ENCODE data around the gene KIF2A. TPM values are rescaled to one million over a fixed set of nuclear protein-coding genes. Genes with fewer than 3 reads are reported as not detected.

KIF2A gene
- total and polyA plus RNA-seq, 9 of the 15 experiments (the other 6 are each of a cell fraction or from before 2014, with no cell fraction given): 42.6 to 126 (median 77.6) TPM

- no peak for TF ChIP-seq ZNF12 (CRISPR knock-in tag; IDR thresholded peaks at IDR 0.05)
- TF ChIP-seq DDX20 (tag; IDR thresholded peaks at IDR 0.05; ENCODE audit: low read depth): no peak
- no peak for TF ChIP-seq RBM22 (IDR thresholded peaks at IDR 0.05; ENCODE audit: low read depth, low read length, poor library complexity, severe bottlenecking)
- TF ChIP-seq NCOA6 (IDR thresholded peaks at IDR 0.05): no peak
- peak; percentile 89 for TF ChIP-seq TEAD4 (IDR thresholded peaks at IDR 0.05; ENCODE audit: low read length)
- no peak for TF ChIP-seq TEAD4 (CRISPR knock-in tag; IDR thresholded peaks at IDR 0.05; ENCODE audit: borderline replicate concordance)
- no peak for TF ChIP-seq THAP7 (CRISPR knock-in tag; IDR thresholded peaks at IDR 0.05)
- TF ChIP-seq ZNF174 (CRISPR knock-in tag; IDR thresholded peaks at IDR 0.05): no peak
- TF ChIP-seq, protein P1, sequence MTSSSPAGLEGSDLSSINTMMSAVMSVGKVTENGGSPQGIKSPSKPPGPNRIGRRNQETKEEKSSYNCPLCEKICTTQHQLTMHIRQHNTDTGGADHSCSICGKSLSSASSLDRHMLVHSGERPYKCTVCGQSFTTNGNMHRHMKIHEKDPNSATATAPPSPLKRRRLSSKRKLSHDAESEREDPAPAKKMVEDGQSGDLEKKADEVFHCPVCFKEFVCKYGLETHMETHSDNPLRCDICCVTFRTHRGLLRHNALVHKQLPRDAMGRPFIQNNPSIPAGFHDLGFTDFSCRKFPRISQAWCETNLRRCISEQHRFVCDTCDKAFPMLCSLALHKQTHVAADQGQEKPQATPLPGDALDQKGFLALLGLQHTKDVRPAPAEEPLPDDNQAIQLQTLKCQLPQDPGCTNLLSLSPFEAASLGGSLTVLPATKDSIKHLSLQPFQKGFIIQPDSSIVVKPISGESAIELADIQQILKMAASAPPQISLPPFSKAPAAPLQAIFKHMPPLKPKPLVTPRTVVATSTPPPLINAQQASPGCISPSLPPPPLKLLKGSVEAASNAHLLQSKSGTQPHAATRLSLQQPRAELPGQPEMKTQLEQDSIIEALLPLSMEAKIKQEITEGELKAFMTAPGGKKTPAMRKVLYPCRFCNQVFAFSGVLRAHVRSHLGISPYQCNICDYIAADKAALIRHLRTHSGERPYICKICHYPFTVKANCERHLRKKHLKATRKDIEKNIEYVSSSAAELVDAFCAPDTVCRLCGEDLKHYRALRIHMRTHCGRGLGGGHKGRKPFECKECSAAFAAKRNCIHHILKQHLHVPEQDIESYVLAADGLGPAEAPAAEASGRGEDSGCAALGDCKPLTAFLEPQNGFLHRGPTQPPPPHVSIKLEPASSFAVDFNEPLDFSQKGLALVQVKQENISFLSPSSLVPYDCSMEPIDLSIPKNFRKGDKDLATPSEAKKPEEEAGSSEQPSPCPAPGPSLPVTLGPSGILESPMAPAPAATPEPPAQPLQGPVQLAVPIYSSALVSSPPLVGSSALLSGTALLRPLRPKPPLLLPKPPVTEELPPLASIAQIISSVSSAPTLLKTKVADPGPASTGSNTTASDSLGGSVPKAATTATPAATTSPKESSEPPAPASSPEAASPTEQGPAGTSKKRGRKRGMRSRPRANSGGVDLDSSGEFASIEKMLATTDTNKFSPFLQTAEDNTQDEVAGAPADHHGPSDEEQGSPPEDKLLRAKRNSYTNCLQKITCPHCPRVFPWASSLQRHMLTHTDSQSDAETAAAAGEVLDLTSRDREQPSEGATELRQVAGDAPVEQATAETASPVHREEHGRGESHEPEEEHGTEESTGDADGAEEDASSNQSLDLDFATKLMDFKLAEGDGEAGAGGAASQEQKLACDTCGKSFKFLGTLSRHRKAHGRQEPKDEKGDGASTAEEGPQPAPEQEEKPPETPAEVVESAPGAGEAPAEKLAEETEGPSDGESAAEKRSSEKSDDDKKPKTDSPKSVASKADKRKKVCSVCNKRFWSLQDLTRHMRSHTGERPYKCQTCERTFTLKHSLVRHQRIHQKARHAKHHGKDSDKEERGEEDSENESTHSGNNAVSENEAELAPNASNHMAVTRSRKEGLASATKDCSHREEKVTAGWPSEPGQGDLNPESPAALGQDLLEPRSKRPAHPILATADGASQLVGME (CRISPR knock-in tag; IDR thresholded peaks at IDR 0.05): no peak
- TF ChIP-seq CREB3 (tag; conservative IDR thresholded peaks at IDR 0.05; ENCODE audit: low read depth): no peak
- no peak for TF ChIP-seq ETV6 (IDR thresholded peaks at IDR 0.05; ENCODE audit: borderline replicate concordance in 1 of 2, low read depth in 2 of 2, low read length in 1 of 2)
- TF ChIP-seq ETV6 (CRISPR knock-in tag; IDR thresholded peaks at IDR 0.05; ENCODE audit: borderline replicate concordance): no peak
- no peak for TF ChIP-seq ZNF165 (CRISPR knock-in tag; IDR thresholded peaks at IDR 0.05; ENCODE audit: borderline replicate concordance)
- peak; percentile 20; the same call in 1 of the 2 replicates for TF ChIP-seq ZEB2 (IDR thresholded peaks at IDR 0.05)
- TF ChIP-seq HNRNPK (IDR thresholded peaks at IDR 0.05; ENCODE audit: low read depth, low read length, poor library complexity, severe bottlenecking): no peak
- no peak for TF ChIP-seq FOXJ2 (tag; IDR thresholded peaks at IDR 0.05)
- TF ChIP-seq, protein P2, sequence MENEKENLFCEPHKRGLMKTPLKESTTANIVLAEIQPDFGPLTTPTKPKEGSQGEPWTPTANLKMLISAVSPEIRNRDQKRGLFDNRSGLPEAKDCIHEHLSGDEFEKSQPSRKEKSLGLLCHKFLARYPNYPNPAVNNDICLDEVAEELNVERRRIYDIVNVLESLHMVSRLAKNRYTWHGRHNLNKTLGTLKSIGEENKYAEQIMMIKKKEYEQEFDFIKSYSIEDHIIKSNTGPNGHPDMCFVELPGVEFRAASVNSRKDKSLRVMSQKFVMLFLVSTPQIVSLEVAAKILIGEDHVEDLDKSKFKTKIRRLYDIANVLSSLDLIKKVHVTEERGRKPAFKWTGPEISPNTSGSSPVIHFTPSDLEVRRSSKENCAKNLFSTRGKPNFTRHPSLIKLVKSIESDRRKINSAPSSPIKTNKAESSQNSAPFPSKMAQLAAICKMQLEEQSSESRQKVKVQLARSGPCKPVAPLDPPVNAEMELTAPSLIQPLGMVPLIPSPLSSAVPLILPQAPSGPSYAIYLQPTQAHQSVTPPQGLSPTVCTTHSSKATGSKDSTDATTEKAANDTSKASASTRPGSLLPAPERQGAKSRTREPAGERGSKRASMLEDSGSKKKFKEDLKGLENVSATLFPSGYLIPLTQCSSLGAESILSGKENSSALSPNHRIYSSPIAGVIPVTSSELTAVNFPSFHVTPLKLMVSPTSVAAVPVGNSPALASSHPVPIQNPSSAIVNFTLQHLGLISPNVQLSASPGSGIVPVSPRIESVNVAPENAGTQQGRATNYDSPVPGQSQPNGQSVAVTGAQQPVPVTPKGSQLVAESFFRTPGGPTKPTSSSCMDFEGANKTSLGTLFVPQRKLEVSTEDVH (IDR thresholded peaks at IDR 0.05; ENCODE audit: low read depth, partially characterized antibody): no peak
- no peak for TF ChIP-seq ZNF354B (CRISPR knock-in tag; IDR thresholded peaks at IDR 0.05)
- 0 out of 2 replicates have a peak, but pooled peaks have one; percentile 17 for TF ChIP-seq MBD2 (IDR thresholded peaks at IDR 0.05; ENCODE audit: borderline replicate concordance, low read depth)
Observed at GRCh38 chr5:62310426-62311143, 4.6 kb downstream of the KIF2A start (continued).
